ENCODE data around the gene LYSMD2.

Gene LYSMD2

DNA sequence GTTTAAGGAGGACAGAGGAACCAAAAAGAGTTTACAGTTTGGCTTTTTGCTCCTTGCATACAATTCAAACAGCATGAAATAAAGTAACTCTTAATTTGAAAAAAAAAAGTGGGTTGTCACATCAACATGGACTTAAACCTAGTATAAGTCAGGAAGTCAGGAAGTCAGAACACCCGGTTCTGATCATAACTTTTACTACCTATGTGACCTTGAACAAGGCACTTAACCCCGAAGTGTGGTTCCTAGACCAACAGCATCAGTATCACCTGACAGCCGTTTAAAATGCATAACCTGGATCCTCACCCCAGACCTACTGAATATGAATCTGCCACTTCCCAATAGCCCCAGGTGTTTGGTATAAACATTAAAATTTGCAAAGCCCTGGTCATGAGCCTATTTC, 18.7 kb downstream of the LYSMD2 start:
- DNase-seq: no peak

DNA sequence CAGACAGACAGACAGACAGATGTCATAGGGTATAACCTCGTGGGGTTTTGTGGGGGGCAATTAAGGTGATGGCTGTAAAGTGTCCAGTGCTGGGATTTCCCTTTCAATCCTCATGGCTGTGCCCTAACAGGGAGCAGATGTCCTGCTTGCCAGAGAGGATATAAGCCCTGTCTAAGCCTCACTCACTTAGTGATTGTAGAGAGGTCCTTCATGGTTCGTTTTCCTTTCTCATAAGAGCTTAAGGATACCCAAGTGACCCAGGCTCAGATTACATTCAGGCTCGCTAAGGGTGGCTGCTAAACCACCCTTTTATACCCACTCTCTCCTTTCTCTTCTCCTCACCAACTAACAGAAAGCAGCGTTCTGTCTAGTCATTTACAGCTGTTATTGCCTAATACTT, 19.2 kb downstream of the LYSMD2 start:
- no peak for DNase-seq

DNA sequence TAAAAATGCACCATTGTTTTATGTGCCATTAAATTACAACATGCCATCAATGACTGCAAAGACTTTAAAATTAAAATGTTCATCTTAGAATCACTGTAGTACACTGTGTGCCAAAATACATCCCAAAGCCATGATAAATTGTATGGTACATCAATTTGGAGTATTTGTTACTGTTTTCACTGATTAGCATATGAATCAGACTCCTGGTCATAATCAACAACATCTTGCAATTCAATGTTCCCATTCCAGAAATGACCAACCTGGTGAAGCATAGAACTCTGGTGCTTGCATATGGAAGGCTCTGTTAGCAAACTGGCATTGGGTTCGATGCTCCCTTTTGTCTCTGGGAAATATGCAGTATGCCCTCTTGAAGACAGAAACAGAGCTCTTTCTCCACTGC, 22.5 kb downstream of the LYSMD2 start:
- DNase-seq: no peak

DNA sequence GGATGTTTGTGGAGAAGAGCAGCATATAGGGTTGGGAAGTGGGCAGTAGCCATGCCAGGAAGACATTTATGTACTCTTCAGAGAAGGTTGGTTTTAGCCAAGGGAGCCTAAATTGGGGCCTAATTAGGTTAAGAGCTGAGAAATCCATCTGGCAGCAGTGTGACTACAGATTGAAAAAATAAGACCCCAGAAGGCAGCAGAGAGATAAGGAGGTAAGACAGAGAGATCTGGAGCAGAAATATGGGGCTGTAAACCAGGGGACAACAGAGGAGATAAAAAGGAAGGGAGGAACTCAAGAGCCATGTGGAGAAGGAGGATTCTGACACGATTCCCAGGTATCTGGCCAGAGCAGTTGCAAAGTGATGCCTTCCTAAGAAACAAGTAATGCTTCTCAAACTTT, 23.3 kb downstream of the LYSMD2 start:
- DNase-seq: no peak

DNA sequence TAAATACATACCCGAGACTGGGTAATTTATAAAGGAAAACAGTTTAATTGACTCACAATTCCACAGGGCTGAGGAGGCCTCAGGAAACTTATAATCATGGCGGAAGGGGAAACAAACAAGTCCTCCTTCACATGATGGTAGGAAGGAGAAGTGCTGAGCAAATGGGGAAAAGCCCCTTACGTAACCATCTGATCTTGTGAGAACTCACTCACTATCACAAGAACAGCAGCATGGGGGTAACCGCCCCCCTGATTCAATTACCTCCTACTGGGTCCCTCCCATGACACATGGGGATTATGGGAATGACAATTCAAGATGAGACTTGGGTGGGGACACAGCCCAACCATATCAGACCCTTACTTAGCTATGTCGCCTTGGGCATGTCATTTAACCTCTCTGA, 28.4 kb downstream of the LYSMD2 start:
- no peak for DNase-seq

DNA sequence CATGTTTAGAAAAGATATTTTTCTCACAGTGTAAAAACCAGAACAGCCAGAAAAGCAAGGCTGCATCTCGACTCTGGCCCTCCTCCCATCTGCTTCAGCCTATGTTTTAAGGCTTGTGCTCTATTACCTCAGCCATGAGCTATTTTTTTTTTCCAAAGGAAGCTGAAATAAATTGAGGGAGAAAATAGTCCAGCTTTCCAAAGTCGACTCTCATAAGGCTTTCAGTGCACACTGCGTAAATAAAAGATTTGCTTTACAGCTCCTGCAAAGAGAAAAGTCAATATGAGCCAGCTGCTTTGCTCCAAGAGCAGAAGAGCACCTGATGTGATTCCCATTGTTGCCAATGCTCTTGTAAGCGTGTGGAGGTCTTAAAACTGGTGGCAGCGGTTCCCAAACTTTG, 29.4 kb downstream of the LYSMD2 start:
- no peak for DNase-seq

DNA sequence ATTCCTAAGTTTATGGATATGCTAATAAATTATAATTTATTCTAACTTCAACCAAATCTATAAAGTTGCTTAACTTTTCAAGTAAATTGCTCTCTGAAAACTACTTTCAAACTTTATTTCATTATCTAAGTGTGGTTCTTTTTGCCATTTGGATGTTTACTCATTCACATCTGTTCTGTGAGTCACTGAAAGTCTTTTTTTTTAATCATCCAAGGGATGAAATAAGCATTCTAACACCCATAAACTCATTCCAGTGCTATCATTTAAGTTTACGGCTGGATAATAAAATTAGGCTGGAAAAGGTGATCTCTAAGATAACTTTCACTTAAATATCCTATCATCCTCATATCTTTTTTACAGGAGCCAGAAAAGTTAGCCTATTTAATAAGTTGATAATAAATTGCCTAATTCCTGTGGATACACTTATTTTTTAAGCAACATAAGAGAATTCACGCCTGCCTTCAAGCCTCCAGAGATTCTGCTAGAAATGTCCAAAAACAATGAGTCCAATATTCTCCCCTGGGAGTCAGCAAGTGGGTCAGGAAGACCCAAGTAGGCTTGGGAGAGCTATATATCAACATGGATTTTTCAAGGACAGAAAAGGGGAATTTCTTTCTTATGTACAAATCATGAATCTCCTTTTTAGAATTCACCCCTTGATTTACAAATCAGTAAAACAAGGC, 30.4 kb downstream of the LYSMD2 start:
- DNase-seq: no peak

DNA sequence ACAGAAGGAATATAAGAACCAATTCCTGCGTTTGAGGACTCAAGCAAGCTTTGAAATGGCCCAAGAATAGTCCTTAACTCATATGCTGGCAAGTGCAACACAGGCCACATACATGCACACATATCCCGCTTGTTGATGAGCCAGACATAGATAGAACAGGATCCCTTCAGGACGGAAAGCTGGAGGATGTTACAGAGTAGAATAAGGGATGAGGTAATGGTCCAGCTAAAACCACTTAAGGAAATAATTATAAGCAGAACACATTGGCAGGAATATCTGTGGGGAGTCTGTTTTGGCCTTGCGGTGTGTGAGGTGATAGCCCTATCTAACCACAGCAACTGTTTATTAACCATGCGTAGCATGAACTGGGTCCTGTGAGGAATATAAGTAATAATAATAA, 31.2 kb downstream of the LYSMD2 start:
- no peak for DNase-seq

DNA sequence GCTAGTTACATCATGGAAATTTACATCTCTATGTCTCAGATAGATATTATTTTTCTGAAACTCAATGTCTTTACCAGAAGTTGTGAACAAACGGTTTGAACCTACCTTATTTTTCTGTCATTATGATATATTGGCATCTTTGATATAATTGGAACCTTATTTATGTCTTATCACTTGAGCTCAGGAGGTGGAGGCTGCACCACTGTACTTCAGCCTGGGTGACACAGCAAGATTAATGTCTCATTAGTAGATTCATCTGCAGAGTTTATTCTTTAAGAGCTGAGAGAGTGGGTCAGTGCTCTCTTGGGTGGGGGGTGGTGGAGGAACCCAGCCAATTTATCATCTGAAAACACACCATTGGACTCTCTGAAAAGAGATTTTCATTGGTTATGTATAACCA, 34.7 kb downstream of the LYSMD2 start:
- no peak for DNase-seq

DNA sequence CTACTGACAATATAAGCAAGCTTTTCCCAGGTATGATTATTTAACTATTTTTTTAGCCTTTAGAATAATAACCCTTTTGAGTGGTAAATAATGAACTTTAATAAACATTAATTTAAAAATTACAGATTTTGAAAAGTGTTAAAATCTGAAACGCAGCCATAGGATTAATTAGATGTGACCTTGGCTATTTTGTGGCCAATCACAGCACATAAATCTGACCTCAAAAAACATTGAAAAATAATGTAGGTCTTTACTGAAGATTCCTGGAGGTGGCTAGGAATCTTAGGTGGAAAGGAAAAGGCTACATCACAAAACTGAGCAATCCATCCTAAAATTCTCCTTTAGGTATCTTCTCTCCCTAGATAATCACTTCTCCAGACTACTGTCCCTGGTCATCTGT, 38.1 kb downstream of the LYSMD2 start:
- DNase-seq: no peak

DNA sequence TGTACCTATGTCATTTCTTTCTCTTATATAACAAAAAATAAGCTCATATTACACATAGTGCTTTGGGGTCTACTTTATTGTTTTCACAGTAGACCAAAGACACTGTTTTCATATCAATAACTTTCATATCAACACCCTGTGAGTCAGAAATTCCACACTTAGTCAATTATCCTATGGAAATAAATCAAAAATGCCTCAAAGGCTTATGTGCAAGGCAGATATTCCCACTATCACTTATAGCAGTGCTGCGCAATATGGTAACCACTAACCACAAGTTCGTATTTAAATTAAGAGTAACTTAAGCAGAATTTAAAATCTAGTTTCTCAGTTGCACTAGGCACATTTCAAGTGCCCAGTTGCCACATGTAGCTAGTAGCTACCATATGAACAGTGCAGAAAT, 40.3 kb downstream of the LYSMD2 start:
- no peak for DNase-seq

DNA sequence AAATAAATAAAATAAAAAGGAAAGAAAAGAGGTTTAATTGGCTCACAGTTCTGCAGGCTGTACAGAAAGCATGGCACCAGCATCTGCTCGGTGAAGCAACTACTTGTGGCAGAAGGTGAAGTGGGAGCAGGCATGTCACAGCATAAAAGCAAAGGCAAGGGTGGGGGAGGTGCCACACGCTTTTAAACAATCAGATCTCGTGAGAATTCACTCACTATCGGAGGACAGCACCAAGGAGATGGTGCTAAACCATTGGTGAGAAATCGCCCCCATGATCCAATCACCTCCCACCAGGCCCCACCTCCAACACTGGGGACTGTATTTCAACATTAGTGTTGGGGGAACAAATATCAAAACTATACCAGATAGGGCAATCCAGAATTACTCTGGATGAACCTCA, 40.9 kb downstream of the LYSMD2 start:
- DNase-seq: no peak

DNA sequence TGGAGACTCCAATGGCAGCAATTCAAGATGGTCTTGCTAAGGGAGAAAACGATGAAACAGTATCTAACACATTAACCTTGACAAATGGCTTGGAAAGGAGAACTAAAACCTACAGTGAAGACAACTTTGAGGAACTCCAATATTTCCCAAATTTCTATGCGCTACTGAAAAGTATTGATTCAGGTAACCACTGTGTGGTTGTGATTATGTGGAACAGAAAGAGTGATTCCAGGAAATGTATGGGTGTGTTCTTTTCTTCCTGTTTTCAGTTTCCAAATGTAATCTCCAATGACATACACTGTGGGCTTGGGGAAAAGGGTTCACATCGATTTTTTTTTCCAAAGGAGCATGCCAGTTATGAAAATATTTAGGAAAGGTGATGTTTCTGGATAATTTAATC, 45.3 kb downstream of the LYSMD2 start:
- DNase-seq: no peak

DNA sequence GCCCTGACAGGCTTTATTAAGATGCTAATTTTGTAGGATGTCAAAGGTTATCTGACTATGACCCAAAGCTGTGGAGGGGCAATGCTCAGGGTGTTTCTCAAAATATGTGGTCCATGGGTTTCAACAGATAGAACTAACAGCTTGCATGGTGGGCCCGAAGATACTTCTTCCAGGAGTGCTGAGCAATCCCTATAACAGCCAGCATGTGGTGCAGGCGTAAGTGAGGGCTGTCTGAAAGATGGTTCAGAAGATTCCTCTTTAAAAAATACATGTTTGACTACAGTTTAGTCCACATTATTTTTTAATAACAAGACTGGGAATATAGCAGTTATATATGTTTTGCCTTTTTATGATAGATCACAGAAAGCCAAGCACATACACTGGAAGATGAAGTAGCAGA, 48.6 kb downstream of the LYSMD2 start:
- no peak for DNase-seq

DNA sequence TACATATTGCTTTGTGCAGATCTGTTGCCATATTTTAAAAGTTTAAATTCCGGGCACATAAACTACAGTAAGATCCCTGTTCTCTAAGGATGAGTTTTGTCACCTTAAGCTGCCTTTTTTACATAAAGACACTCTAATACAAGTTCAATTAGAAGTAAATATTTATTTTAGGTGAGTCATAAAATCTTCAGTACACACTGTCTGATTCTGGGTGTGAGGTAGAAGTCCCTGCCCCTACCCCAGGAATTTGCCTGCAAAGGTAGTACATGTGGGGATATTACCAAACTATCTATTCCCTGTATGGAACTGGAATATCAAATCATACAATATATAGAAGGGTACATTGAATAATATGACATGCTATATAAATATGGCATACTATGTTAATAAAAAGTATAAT, 49.9 kb downstream of the LYSMD2 start:
- DNase-seq: no peak

DNA sequence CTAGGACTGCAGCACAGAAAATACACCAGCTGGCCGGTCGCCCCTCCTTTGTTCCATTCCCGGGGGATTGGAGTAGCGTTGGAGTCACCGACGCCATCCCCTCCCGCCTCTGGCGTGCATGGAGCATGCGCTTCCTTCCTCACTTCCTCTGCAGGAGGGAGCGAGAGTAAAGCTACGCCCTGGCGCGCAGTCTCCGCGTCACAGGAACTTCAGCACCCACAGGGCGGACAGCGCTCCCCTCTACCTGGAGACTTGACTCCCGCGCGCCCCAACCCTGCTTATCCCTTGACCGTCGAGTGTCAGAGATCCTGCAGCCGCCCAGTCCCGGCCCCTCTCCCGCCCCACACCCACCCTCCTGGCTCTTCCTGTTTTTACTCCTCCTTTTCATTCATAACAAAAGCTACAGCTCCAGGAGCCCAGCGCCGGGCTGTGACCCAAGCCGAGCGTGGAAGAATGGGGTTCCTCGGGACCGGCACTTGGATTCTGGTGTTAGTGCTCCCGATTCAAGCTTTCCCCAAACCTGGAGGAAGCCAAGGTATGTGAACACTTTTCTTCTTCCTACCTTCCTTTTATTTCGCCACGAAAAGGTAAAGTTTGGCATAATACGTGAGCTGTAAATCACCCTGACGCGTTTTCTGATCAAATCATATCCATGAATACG, 56.0 kb downstream of the LYSMD2 start, which contains the start of gene SCG3:
Gene SCG3, plus strand, starts transcription at position 201 of the 661 bp plus-strand sequence. Its CDS starts 253 bp downstream, at position 454.
- peak; percentile 10 for DNase-seq

DNA sequence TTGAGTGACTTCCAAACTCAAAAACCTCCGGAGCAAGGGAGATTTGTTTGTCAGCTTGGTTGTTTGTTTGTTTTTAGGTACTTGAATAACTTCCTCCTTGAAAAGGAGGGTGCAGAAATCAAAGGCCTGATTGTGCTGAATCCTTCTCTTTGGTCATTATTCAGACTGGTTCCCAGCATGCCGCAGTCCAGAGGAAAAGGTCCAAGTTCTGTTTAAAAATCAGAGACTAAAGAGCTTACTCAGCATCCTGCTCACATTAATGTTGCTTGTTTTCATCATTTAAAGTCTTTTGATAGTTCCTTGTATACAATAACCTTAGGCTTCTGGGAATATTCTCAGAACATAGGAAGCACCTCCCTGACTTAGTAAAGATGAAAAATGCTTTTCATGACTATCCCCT, 57.1 kb downstream of the LYSMD2 start:
- no peak for DNase-seq

DNA sequence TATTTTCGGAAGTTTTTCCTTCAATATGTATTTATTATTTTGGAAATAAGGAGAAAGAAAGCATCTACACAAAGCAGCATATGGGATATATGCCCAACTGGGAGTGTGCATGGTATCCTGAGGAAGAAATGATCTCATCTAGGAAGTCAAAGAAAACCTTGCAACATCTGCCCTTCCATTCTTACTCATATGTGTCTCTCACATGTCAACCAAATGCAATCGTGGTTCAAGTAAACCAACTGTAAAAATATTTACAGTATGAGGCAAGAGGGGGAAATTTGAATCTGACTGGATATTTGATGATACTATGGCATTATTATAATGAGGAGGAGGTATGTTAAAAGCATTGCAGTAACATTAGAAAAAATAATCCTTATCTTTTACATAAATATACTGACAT, 59.4 kb downstream of the LYSMD2 start:
- no peak for DNase-seq

DNA sequence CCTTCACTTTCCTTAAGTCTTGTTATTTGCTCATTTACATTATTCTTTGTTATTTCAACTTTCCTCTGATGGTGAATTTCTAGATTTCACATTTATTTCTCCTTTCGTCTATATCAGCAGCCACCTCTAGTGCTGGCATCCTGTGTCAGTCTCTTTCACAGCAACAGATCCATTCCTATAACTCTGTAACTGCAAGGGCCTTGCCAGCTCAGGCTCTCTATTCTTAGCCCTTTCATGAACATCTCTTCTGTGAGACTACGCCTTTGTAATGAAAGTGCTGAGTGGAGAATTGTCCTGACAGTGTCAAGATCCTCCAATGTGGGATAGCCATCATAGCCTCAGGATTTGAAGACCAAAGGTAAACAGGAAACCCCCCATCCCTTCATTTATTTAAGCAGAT, 60.0 kb downstream of the LYSMD2 start:
- no peak for DNase-seq

DNA sequence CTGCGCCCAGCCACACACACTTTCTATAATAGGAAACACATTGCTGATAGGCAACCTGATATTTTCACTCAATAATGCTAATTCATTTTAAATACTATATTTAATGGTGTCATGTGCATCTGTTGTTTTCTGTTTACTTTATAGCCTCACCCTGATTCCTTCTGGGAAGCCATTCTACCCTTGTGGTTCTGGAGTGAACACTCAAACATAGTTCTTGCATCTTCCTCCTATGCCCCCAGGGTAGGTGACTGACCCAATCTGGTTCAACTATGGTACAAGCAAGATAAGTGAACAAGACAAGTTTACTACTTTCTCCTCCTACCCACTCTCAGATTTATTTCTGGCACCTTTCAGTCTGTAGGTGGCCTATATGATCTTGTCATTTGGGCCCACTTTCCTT, 60.4 kb downstream of the LYSMD2 start:
- DNase-seq: no peak

DNA sequence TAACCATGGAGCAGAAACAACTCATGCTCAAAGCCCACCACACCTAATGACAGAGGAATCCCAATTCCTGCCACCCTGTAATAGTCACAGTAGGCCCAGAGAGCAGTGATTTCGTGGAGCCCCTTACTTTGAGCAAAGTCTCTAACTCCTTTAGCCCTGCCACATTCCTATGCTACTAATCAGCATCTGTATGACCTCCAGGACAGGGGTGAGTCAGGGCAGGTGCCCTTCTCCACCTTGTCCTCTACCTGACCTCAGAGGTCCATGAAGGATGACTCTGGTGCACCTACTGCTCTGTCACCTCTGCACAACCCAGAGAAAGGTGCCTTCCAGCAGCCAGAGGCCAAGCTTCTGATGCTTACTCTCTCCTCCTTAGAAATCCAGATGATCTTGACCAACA, 62.2 kb downstream of the LYSMD2 start:
- no peak for DNase-seq

All from activated gamma-delta T cell (primary cell).